DMS 273 treated with DMSO at 0.1 percent for 48 hours (cell line): ENCODE results near the gene RTL9.
A peak's percentile ranks its signal among the peaks of the same experiment; 100 is the strongest.
"Not testable (repeated sequence)": the region's sequence is repeated elsewhere in the genome, so short reads cannot be mapped to it uniquely, and the experiment has no call there.

Source experiments
- DNase-seq: peaks from one replicate; lab custom pipeline; 2025; lab: John Stamatoyannopoulos, UW

The RTL9 gene

GRCh38 chrX:110358548-110358947 lies at the start of gene RTL9:
Gene RTL9, plus strand, starts transcription at chrX:110358848. Its CDS starts 91,770 bp downstream, at chrX:110450618.
- no peak for DNase-seq

- no peak for DNase-seq
Observed at GRCh38 chrX:110310000-110310790, 48.5 kb upstream of the RTL9 start.

DNA sequence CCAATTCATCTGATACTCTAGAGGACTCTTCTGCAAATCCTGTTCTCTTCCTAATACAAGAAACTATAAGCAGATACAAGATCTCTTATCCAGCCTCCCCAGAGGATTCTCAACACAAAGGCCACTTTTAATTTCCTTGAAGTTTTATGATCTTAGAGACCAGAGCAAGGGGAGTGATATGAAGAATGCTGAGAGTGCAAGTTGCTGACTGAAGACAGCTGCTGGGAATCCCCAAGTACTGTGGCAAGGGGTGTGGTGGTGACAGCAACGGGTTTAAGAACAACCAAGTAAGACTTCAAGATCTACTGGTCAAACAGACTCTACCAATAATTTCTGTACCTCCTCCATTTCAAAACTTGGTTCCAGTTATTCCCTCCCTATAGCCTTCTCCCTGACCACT lies 47.8 kb upstream of the RTL9 start:
- no peak for DNase-seq

DNA sequence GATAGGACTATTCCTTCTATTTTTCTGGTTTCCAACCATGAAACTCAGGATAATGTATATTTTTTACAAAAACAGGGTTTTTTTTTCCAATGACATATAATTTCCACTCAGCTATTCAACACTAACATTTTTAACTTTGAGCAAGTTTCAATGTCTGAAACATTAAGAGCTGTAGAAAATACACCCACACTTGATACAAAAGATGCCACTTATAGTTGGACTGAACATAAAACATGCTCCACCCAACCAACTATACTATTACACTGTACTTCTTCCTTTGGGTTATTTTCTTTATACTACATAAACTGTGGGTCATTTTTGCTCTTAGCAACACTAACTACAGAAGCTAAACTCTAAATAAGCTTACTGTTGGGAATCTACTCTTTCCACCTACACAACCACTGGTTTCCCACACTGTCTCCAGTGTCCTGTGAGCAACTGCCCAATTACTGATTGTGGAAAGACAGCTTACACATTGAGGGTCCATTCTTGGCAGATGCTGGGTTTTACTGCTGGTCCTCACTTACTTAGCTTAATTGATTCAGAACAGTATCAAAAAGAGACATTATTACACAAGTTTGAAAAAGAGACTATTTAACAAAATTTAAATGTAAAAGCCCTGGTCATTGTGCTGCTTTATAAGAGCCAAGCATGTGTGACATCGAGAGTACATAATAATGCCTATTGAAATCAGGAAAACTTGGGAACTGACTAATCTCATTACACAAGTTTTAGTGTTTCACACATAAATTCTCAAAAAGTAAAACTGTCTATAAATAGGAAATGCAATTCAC lies 47.0 kb upstream of the RTL9 start:
- no peak for DNase-seq

- DNase-seq, result no peak
Observed at GRCh38 chrX:110315551-110315950, 43.1 kb upstream of the RTL9 start.

DNA sequence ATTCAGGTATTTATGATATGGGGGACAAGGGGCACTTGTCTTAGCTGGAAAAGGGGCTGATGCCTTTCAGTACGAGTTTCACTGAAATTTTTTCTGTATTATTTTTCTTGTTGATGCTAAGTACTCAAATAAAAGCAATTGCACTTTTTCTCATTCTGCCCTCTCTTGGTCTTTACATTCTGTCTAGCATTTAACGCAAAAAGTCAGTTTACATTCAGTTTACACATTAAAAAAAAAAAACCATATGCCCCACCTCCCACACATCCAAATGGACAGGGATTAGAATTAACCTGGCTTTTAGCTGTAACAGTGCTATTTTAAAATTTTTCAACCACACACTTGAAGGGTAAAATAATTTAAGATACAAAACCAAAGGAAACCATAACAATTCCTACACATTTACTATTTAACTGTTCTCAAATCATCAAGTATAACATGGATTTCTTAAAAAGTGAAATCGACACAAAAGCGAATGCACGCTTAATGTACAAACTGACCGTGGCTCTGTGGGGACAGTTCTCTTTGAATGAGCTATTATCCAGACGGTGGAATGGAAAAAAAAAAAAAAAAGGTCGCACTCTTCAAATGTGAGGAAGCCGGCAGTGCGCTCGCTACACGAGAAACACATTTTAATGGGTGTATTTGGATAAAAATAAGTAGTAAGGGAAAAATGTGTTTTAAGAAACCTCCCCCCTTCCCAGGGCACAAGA lies 42.1 kb upstream of the RTL9 start:
- no peak for DNase-seq

GRCh38 chrX:110317061-110317819 lies 41.4 kb upstream of the RTL9 start:
- DNase-seq, result no peak

GRCh38 chrX:110317820-110318663 lies 40.6 kb upstream of the RTL9 start, which contains the start of gene AMMECR1:
Gene AMMECR1, minus strand, starts transcription at chrX:110318085. Its CDS starts 14 bp downstream, at chrX:110318071.
- peak; percentile 49 for DNase-seq

DNA sequence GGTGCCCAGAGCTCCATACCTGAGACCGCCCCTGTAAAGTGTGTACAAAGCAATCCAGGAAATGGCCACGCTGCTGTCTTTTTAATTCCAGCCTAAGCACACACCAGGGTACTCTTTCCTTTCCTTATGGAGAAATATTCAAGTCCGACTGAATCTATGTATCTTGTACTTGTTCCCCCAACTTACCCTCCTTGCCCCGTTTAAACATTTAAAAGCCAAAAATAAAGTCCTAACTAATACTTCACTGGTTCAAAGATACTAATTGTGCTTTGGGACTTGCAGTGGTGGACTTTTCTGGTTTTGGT lies 40.0 kb upstream of the RTL9 start:
- DNase-seq, result no peak

GRCh38 chrX:110320381-110320987 lies 38.2 kb upstream of the RTL9 start:
- DNase-seq, result no peak

DNA sequence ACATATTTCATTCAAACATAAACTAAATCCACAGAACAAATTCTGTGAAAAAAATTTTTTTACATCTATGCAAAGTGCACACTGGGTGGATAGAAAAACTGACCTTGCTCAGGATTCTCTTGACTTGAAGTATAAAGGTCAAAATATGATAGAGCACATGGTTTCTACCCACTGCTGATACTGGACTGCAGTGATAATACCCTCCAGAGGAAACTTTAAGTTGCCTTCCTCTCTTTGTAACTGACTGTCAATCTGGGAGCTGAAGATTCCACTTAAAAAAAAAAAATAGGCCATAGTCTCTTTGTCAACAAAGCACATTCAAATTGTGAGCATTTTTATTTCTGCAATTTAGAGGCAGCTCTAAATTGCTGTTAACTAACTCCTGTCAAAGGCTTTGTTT lies 37.6 kb upstream of the RTL9 start:
- no peak for DNase-seq

- DNase-seq, result no peak
Observed at GRCh38 chrX:110321670-110322069, 37.0 kb upstream of the RTL9 start.

DNA sequence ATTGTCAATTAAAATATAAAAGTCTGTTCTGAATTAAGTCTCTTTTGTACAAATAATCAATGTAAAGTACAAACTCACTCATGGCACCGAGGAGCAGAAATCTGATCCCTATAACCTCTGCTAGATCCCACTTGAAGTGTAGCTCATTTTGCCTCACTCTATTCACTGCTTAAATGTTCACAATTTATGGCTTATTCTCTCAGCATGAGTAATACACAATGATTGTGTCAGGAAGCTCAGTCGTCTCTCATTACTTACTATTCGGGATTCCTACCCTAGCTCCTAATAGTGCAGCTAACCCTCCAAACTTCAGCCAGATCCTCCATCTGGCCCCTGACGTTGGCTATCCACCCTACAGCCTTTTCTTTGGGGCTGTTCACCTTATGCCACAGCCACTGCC lies 36.0 kb upstream of the RTL9 start:
- no peak for DNase-seq

DNA sequence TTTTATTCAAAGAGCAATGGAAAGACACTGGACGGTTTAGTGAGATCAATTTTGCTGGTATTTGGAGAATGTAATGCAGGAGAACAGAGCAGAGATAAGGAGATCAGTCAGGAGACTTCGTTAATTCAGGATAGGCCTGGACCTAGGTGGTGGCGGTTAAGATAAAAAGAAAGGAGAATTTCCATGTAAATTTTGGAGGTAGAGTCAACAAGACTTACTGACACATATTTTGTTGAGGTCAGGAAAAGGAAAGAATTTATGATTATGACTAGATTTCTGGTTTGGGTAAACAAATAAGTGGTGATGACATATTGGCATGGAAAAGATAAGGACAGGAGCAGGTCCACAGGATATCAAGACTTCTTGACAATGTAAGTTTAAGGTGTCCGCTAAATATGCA lies 31.9 kb upstream of the RTL9 start:
- DNase-seq, result no peak

DNA sequence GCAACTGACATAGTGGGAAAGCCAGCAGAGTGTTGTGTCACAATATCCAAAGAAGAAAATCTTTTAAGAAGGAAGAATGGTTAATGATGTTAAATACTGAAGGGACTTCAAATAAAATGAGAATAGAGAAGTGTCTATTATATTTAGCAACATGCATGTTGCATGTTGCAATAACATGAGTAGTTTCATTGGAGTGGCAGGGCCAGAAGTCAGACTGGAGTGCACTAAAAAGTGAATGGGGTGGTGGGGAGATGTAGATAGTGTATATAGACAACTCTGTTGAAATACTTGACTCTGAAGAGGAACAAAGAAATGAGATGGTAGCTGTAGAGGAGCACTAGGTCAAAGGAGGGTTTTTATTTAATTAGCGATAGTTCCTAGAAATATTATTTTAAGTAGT lies 31.3 kb upstream of the RTL9 start:
- no peak for DNase-seq

DNA sequence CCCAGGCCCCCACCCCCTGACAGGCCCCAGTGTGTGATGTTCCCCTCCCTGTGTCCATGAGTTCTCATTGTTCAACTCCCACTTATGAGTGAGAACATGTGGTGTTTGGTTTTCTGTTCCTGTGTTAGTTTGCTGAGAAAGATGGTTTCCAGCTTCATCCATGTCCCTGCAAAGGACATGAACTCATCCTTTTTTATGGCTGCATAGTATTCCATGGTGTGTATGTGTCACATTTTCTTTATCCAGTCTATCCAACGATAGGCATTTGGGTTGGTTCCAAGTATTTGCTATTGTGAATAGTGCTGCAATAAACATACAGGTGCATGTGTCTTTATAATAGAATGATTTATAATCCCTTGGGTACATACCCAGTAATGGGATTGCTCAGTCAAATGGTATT lies 30.0 kb upstream of the RTL9 start:
- not testable (repeated sequence) for DNase-seq

- no peak for DNase-seq
Observed at GRCh38 chrX:110331444-110332030, 27.1 kb upstream of the RTL9 start.

DNA sequence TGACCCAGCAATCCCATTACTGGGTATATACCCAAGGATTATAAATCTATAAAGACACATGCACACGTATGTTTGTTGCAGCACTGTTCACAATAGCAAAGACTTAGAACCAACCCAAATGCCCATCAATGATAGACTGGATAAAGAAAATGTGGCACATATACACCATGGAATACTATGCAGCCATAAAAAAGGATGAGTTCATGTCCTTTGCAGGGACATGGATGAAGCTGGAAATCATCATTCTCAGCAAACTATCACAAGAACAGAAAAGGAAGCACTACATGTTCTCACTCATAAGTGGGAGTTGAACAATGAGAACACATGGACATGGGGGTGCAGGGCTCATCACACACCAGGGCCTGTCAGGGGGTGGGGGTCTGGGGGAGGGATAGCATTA lies 25.2 kb upstream of the RTL9 start:
- not testable (repeated sequence) for DNase-seq

GRCh38 chrX:110338935-110339334 lies 19.7 kb upstream of the RTL9 start:
- no peak for DNase-seq
